AG09319 (cell line): ENCODE results near the gene COG5.

Source experiments
- DNase-seq: peaks from one replicate; pipeline ENCODE4 v3.0.0-alpha.2; 2010; ENCODE audit warnings: low read depth; ENCODE audit errors: extremely low read depth
- CTCF ChIP-seq: IDR thresholded peaks from 2 replicates; pipeline ENCODE4 v1.5.1; 2011; ENCODE audit warnings: low read depth, mild to moderate bottlenecking, inconsistent platforms, low read length, moderate library complexity

COG5 gene

GRCh38 chr7:107599262-107599661 lies 35.5 kb upstream of the COG5 start:
- DNase-seq: no peak
- no peak for TF ChIP-seq CTCF

GRCh38 chr7:107597953-107598352 lies 34.2 kb upstream of the COG5 start:
- TF ChIP-seq CTCF: no peak
- DNase-seq: no peak

- TF ChIP-seq CTCF: no peak
- DNase-seq: no peak
Observed at GRCh38 chr7:107597582-107597916, 33.8 kb upstream of the COG5 start.

- no peak for DNase-seq
- no peak for TF ChIP-seq CTCF
Observed at GRCh38 chr7:107596881-107597581, 33.3 kb upstream of the COG5 start.

- DNase-seq: no peak
- no peak for TF ChIP-seq CTCF
Observed at GRCh38 chr7:107594961-107595737, 31.4 kb upstream of the COG5 start.

- no peak for DNase-seq
- no peak for TF ChIP-seq CTCF
Observed at GRCh38 chr7:107593025-107593410, 29.3 kb upstream of the COG5 start.

- TF ChIP-seq CTCF: no peak
- no peak for DNase-seq
Observed at GRCh38 chr7:107592361-107593024, 28.8 kb upstream of the COG5 start.
